ENCODE data around the gene TBCK.
"Not testable (repeated sequence)": the region's sequence is repeated elsewhere in the genome, so short reads cannot be mapped to it uniquely, and the experiment has no call there.

Gene TBCK

GRCh38 chr4:106208481-106209460, 107.2 kb downstream of the TBCK start:
- peak in 1 of 5 donors; percentile 0 for DNase-seq

- no peak for DNase-seq
These were observed 114.6 kb downstream of the TBCK start for GRCh38 chr4:106201373-106201772.

GRCh38 chr4:106195435-106195950, 120.5 kb downstream of the TBCK start:
- DNase-seq = no peak

- no peak for DNase-seq
These were observed 121.2 kb downstream of the TBCK start for GRCh38 chr4:106194801-106195200.

- DNase-seq = no peak
These were observed 123.9 kb downstream of the TBCK start for GRCh38 chr4:106192131-106192530.

GRCh38 chr4:106186201-106186600, 129.8 kb downstream of the TBCK start:
- no peak for DNase-seq

GRCh38 chr4:106183551-106183950, 132.5 kb downstream of the TBCK start:
- DNase-seq = no peak

- DNase-seq = no peak
These were observed 143.1 kb downstream of the TBCK start for GRCh38 chr4:106172861-106173260.

- no peak for DNase-seq
These were observed 150.5 kb downstream of the TBCK start for GRCh38 chr4:106165351-106166010.

- no peak for DNase-seq
These were observed 153.7 kb downstream of the TBCK start for GRCh38 chr4:106162278-106162677.

GRCh38 chr4:106160560-106160959, 155.4 kb downstream of the TBCK start:
- DNase-seq = no peak

- no peak for DNase-seq
These were observed 166.1 kb downstream of the TBCK start for GRCh38 chr4:106149911-106150310.

- no peak for DNase-seq
These were observed 167.0 kb downstream of the TBCK start for GRCh38 chr4:106149026-106149425.

- no peak for DNase-seq
These were observed 173.3 kb downstream of the TBCK start for GRCh38 chr4:106142616-106143127.

GRCh38 chr4:106140601-106141000, 175.4 kb downstream of the TBCK start:
- DNase-seq = no peak

GRCh38 chr4:106136777-106137331, 179.2 kb downstream of the TBCK start:
- no peak for DNase-seq

- no peak for DNase-seq
These were observed 184.0 kb downstream of the TBCK start for GRCh38 chr4:106132045-106132444.

- no peak for DNase-seq
These were observed 189.9 kb downstream of the TBCK start for GRCh38 chr4:106126062-106126461.

- DNase-seq = not testable (repeated sequence)
These were observed 196.0 kb downstream of the TBCK start for GRCh38 chr4:106119949-106120555.

GRCh38 chr4:106116025-106116424, 200.0 kb downstream of the TBCK start:
- DNase-seq = no peak

GRCh38 chr4:106114270-106114669, 201.7 kb downstream of the TBCK start:
- no peak for DNase-seq

GRCh38 chr4:106111778-106112469, 204.1 kb downstream of the TBCK start:
- DNase-seq = not testable (repeated sequence)

All from T-helper 1 cell (primary cell).